ENCODE results near the gene SERPIND1.

SERPIND1 gene

GRCh38 chr22:20771918-20772625 is 1.8 kb upstream of the SERPIND1 start:
- no peak for DNase-seq (ENCODE audit: low read depth in 2 of 2, low spot score in 1 of 2)

DNA sequence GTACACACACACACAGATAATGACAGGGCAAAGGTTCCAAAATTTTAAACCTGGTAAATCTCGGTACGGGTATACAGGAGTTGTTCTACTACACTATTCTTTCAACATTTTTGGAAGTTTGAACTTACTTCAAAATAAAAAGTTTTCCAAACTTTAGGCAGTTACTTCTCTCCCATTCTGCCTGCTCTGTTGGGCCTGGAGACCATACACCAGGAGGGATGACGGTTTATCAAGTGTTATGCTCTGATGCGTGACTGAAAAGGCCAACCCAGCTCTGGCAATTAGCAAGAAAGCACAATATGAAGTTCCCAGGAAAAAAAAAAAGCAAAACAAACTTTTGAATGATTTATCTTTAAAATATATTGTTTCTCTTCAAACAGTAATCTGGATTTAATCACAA is 969 bp downstream of the SERPIND1 start:
- DNase-seq (ENCODE audit: low read depth in 2 of 2, low spot score in 1 of 2): no peak

DNA sequence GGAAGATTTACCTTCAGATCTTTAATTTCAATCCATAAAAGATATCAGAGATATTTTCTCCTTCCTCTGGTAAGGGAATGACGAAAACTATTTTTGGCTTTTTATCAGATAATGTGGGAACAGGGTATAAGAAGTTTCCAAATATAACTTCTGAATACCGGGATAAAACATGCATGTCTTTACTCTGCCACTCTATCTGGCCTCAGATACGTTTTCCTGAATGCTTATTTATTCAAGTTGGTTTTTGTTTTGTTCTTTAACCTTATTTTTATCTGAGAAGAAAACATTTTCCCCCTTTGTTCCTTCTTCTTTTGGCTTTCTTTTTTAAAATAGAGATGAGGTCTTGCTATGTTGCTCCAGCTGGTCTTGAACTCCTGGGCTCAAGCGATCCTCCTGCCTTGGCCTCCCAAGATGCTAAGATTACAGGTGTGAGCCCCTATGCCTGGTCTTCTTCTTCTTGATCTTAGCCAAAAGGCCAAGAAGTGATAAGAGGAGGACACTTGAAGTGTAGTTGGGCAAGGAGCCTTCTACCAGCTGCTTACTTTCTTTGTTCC is 1.5 kb downstream of the SERPIND1 start:
- no peak for DNase-seq (ENCODE audit: low read depth in 2 of 2, low spot score in 1 of 2)

- DNase-seq (ENCODE audit: low read depth in 2 of 2, low spot score in 1 of 2): no peak
Measured at GRCh38 chr22:20776624-20777405, 2.9 kb downstream of the SERPIND1 start.

DNA sequence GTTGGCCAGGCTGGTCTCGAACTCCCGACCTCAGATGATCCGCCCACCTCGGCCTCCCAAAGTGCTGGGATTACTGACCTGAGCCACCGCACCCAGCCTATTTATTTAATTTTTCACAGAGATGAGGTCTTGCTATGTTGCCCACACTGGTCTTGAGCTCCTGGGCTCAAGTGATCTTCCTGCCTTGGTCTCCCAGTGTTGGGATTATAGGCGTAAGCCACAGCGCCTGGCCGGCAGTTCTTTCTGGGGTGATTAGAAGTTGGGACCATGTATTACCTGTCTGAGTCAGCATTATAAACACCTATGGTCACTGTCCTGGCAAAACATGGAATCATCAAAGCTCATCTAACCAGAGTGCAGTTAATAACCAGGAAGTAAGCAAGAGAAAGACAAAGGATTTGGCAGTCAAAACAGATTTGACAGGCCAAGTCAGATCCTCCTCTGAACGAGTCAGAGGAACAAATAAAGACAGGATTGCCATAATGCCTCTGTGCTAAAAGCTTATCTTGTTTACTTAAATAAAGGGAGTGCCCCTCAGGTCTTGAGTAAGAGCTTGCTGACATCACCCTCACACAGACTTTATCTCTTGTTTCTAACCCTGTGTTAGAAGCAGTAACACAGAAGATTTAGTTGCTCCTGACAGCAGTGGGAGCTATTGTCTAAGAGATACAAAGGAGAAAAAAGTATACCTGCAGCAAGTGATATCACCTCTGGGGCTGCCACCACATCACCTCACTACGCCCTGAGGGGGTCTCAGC is 3.7 kb downstream of the SERPIND1 start:
- DNase-seq (ENCODE audit: low read depth in 2 of 2, low spot score in 1 of 2): no peak

DNA sequence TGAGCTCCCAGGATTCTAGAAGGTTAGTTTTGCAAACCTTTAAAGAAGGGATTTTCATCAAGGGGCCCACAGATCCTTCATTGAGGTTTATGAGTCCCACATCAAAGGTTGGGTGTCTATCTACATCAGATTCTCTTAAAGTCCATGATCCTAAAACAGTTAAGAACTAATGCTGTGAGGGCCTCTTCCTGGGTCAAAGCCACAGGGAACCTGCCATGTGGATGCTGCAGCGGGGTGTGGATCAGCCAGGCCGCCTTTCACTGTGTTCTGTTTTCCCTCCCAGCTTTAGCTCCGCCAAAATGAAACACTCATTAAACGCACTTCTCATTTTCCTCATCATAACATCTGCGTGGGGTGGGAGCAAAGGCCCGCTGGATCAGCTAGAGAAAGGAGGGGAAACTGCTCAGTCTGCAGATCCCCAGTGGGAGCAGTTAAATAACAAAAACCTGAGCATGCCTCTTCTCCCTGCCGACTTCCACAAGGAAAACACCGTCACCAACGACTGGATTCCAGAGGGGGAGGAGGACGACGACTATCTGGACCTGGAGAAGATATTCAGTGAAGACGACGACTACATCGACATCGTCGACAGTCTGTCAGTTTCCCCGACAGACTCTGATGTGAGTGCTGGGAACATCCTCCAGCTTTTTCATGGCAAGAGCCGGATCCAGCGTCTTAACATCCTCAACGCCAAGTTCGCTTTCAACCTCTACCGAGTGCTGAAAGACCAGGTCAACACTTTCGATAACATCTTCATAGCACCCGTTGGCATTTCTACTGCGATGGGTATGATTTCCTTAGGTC is 5.3 kb downstream of the SERPIND1 start:
- DNase-seq (ENCODE audit: low read depth in 2 of 2, low spot score in 1 of 2): no peak

GRCh38 chr22:20779818-20780158 is 5.9 kb downstream of the SERPIND1 start:
- no peak for DNase-seq (ENCODE audit: low read depth in 2 of 2, low spot score in 1 of 2)

- no peak for DNase-seq (ENCODE audit: low read depth in 2 of 2, low spot score in 1 of 2)
Measured at GRCh38 chr22:20781272-20781990, 7.5 kb downstream of the SERPIND1 start.

- DNase-seq (ENCODE audit: low read depth in 2 of 2, low spot score in 1 of 2): no peak
Measured at GRCh38 chr22:20782083-20782482, 8.2 kb downstream of the SERPIND1 start.

GRCh38 chr22:20782596-20783299 is 8.8 kb downstream of the SERPIND1 start:
- no peak for DNase-seq (ENCODE audit: low read depth in 2 of 2, low spot score in 1 of 2)

DNA sequence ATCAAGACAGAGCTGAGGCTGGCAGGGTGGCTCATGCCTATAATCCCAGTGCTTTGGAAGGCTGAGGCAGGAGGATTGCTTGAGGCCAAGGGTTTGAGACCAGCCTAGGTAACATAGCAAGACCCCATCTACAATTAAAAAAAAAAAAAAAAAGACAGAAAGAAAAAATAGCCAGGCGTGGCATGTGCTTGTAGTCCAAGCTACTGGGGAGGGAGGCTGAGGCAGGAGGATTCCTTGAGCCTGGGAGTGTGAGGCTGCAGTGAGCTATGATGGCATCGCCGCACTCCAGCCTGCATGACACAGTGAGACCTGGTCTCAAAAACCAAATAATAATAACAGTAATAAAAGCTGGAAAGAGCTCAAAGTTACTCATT is 9.4 kb downstream of the SERPIND1 start:
- no peak for DNase-seq (ENCODE audit: low read depth in 2 of 2, low spot score in 1 of 2)

GRCh38 chr22:20783844-20784723 is 10.2 kb downstream of the SERPIND1 start:
- DNase-seq (ENCODE audit: low read depth in 2 of 2, low spot score in 1 of 2): peak in 1 of 2 donors; percentile 3

GRCh38 chr22:20785415-20785814 is 11.5 kb downstream of the SERPIND1 start:
- no peak for DNase-seq (ENCODE audit: low read depth in 2 of 2, low spot score in 1 of 2)

DNA sequence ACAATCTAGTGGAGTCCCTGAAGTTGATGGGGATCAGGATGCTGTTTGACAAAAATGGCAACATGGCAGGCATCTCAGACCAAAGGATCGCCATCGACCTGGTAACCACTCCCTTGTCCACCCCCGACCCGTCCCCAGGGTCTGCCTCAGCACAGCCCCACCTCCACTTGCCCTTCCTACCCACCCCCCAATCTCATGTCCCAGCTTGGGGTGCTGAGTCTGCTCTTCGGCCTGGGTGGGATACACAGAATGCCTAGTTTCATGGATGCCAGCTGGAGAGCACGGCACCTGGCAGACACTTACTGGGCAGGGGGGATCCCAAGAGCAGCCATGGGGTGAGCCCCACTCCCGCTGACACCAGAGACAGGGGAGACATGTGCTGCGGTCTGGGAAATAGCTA is 12.1 kb downstream of the SERPIND1 start:
- no peak for DNase-seq (ENCODE audit: low read depth in 2 of 2, low spot score in 1 of 2)

- no peak for DNase-seq (ENCODE audit: low read depth in 2 of 2, low spot score in 1 of 2)
Measured at GRCh38 chr22:20786536-20786979, 12.6 kb downstream of the SERPIND1 start.

DNA sequence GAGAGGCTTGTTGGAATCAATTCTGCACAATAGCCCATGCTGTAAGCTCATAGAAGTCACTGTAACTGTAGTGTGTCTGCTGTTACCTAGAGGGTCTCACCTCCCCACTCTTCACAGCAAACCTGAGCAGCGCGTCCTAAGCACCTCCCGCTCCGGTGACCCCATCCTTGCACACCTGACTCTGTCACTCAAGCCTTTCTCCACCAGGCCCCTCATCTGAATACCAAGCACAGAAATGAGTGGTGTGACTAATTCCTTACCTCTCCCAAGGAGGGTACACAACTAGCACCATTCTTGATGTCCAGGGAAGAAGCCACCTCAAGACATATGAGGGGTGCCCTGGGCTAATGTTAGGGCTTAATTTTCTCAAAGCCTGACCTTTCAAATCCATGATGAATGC is 13.3 kb downstream of the SERPIND1 start:
- DNase-seq (ENCODE audit: low read depth in 2 of 2, low spot score in 1 of 2): no peak

DNA sequence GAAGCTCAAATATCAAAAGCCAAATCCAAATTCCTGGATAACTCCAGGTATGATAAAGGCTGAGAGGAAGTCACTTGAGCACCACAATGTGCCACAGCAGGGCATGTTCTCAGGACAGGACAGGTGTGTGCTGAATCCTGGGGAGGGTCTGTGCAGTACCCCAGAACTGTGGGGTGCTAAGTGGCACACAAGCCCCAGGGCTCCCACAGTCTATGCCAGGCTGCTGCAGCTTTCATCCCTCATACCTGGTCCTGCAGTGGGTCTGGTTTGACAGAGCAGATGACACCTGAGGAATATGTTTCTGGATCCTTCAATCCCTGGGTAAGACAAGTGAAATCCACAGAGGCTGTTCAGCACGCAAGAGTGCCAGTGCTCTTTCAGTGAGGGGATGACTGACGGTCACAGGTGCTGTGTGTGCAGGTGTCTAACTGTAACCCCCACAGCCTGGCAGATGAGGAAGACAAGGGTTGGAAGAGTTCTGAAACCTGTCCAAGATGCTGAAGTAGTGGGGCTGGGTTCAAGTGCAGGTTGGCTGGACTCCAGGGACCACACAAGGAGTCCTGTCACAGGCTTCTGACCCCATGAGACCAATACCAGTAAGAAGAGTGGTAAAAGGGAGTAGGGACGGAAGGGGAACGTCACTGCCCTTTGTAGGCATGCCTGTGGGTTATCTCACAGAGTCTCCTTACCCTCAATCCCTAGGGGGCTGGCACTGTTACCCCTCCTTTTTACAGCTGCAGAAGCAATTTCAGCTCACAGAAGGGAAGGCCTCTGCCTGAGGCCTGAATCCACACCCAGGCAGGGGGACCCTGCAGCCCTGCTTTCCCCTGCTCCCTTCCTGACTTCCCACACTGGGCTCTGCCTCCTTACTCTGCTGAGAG is 14.1 kb downstream of the SERPIND1 start:
- no peak for DNase-seq (ENCODE audit: low read depth in 2 of 2, low spot score in 1 of 2)

Measured in stimulated activated CD8-positive, alpha-beta memory T cell treated with anti-CD3 and anti-CD28 coated beads, Interleukin-4, amount 100 ng/mL, for 4 hours (primary cell).